GM21423 (cell line): ENCODE data around the gene LEMD2.
"Not testable (repeated sequence)": the region's sequence is repeated elsewhere in the genome, so short reads cannot be mapped to it uniquely, and the experiment has no call there.

Experiments used
- ATAC-seq: cut with Tn5 transposase; IDR thresholded peaks from one replicate; pipeline ENCODE4 v1.9.1; 2021; ENCODE audit warnings: mild to moderate bottlenecking, moderate library complexity; ENCODE audit not compliant: unreplicated experiment

LEMD2 gene

GRCh38 chr6:33788694-33789549 is at the start of gene LEMD2:
Gene LEMD2 (minus strand): TSS chr6:33789130. CDS start chr6:33789116, 14 bp downstream.
- peak; percentile 91 for ATAC-seq

DNA sequence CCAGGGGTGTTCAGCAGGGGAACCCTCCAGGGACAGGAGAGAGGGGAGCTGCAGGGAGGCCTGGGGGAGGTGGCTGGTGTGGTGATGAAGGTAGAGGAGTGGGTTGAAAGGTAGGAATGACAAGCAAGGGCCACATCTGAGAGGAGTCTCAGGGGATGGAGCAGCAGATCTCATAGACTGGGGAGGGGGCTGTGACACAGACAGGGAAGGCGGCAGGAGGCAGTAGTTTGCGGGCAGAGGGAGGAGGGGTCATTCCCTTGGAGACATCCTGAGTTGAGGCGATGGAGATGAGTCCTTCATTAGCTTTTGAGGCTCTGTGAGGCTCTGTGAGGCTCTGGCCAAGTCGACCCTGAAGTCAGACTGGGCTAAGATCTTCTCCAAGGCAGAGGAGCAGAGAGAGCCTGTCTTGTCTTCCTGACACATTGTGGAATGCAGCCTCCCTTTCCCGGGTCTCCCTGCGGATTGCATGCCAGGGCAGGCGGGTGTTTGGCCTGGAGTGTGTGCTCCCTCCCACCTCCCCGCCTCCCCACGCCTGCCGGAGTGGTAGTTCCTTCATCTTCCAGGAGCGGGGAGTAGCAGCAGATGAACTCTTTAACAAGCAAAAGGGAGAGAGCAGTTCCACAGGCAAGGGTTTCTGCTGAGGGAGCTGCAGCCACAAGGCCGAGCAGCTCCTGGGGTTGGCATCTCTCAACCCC is 49.2 kb upstream of the LEMD2 start:
- ATAC-seq, result no peak

GRCh38 chr6:33836806-33837469 is 48.0 kb upstream of the LEMD2 start:
- ATAC-seq, result no peak

- no peak for ATAC-seq
Observed at GRCh38 chr6:33834401-33835392, 45.8 kb upstream of the LEMD2 start.

DNA sequence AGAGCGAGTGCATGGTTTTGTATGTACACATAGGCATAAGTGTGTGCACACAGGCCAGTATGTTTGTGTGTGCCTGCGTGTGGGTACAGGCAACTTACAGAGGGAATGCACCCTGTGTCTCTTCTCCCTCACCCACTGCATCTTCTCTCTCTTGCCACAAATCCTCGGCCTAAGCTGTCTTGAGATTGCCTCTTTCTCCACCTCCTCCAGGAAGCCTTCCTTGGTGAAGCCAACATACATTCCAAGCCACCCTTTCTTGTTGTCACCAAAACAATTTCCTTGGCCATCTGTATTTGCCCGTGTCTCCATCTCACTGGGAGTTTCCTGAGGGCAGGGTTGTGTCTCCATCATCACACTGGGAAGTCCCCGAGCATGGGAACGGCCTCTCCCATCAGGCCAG is 44.7 kb upstream of the LEMD2 start:
- ATAC-seq, result no peak

- ATAC-seq, result not testable (repeated sequence)
Observed at GRCh38 chr6:33832831-33833230, 43.9 kb upstream of the LEMD2 start.

GRCh38 chr6:33831725-33832124 is 42.8 kb upstream of the LEMD2 start:
- ATAC-seq, result not testable (repeated sequence)

DNA sequence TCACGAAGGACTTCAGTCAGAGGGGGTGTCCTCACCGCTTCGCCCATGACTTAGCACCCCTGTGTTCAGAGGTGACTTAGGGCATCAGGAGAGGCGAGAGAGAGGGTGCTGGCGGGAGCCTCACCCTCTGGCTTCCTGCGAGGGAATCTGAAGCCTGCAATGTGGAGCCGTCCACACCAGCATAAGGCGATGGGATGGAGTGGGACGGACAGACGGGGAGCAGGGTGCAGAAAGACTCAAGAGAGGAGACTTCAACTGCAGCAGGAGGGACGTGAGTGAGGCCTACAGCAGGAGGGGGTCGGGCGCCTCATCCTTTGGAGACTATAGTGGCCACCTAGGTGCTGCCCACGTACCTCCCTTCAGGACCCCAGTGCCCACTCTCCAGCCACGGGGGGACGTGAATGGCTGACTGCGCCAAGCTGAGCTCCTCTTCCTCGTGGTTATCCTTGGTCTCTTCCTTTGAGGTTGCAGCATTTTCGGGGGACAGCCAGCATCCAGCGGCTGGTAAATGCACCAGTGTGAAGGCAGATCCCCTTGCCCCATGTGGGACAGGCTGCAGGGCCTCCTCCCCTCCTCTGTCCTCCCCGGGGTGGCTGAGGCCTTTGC is 41.8 kb upstream of the LEMD2 start:
- no peak for ATAC-seq

GRCh38 chr6:33828764-33829731 is 40.1 kb upstream of the LEMD2 start:
- no peak for ATAC-seq

- ATAC-seq, result no peak
Observed at GRCh38 chr6:33828452-33828763, 39.5 kb upstream of the LEMD2 start.

DNA sequence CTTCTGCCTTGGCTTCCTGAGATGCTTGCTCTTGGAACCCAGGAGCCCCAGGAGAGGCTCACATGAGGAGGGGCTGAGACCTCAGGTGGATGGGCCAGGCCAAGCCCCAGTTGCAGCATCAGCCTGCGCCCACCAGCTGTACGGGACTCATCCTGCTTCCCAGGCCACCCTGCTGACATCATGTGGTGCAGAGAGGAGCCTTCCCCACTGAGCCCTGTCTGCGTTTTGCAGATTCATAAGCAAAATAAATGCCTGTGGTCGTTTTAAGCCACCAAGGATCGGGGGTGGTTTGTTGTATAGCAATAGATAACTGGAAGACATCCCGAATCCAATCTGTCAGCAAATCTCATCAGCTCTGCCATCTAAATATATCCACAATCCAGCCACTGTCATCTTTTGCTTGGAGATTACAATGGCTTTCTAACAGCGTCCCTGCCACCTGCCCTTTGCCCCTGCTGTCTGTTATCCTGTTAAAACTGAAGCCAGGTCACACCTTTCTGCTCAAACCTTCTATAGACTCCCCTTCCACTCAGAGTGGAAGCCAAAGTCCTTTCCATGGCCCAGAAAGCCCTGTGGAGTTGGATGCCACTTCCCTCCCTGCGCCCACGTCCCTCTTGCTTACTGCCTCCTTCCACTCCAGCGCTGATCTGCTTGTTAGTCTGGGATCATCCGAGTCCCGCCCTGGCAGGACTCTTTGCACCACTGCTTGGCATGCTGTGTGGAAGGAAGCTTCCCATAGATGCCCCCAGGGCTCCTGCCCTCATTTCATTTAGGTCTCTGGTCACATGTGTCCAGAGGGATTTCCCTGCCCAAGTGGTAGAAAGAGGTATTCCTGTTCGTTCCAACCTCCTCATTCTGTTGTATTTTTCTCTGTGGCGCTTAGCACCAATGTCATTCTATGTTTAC is 38.9 kb upstream of the LEMD2 start:
- ATAC-seq, result no peak

DNA sequence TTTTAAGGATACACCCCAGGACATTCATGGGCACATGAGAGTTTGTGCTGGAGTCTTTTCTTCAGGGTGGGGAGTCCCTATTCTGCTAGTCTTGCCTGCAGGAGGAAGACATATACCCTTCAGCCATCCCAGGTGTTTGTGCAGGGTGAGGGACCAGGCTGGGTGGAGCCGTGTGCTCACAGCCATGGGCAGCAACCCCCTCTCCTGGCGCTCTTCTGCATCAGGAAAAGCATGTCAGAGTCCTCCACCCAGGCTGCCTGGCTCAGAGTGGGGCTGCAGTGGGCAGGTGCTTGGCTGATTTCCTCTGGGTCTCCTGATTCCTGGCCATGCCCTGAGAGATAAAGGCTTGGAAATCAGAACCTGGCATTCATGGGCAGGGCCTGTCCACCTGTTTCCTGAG is 37.6 kb upstream of the LEMD2 start:
- no peak for ATAC-seq

DNA sequence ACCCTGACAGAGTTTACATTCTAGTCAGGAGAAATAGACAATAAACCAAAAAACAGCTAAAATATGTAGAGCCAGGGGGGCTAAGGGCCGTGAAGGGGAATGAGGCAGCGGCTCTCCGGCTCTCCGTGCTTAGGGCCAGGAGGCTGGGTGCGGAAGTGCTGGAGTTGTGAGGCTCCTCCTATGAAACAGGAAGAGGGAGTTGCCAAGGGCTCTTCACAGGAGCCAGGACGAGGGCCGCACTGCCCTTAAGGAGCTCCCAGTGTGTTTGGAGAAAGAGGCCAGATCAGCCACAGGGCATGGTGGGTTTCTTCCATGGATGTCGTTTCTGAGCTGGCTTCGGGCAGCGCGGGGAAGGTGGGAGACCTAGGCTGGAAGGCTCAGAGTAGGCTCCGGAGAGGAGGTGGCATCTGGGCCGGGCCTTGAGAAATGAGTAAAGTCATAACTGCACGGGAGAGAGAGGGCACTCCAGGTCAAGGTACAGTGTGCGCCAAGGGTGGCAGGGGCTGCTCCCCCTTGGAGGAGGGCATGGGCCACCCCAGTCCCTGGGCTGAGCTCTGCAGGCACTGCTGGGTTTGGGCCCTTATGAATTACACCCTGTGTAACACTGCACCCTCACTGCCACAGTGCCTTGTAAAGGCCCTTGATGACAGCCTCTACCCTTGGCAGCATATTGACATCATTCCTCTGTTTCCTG is 35.7 kb upstream of the LEMD2 start:
- no peak for ATAC-seq

DNA sequence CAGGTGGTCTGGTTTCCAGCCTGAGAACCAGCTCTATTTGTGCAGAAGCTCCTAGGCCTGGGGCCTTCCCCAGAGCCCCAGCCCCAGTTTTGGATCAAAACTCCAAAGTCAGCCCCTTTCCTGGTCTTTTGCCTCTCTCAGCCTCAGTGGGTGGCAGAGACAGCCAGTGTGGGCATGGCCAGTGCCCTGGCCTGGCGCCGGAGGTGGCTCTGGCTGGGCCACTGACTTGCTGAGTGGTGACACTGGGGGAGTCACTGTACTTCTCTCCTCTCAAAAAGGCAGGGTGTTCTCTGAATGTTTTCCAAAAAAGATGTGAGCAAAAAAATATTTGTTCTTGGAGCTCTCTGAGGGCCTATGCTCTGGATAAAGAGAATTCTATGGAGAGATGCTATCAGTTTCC is 34.9 kb upstream of the LEMD2 start:
- no peak for ATAC-seq

GRCh38 chr6:33822575-33823395 is 33.9 kb upstream of the LEMD2 start:
- ATAC-seq, result no peak

GRCh38 chr6:33820784-33821520 is 32.0 kb upstream of the LEMD2 start:
- ATAC-seq, result no peak
